Myometrial cell (primary cell): ENCODE measurements around the gene COL21A1. TPM values are rescaled to one million over a fixed set of nuclear protein-coding genes. Genes with fewer than 3 reads are reported as not detected.

Source experiments
- total RNA-seq: library from RNA; depleted of rRNA; stranded (reverse); fragments of >200 nt; gene quantifications from 2 replicates; pipeline ENCODE4 v1.2.3, GENCODE V29; 2015

Gene COL21A1
- 0.89 and 2.6 TPM in 2 replicates for total RNA-seq

DNA sequence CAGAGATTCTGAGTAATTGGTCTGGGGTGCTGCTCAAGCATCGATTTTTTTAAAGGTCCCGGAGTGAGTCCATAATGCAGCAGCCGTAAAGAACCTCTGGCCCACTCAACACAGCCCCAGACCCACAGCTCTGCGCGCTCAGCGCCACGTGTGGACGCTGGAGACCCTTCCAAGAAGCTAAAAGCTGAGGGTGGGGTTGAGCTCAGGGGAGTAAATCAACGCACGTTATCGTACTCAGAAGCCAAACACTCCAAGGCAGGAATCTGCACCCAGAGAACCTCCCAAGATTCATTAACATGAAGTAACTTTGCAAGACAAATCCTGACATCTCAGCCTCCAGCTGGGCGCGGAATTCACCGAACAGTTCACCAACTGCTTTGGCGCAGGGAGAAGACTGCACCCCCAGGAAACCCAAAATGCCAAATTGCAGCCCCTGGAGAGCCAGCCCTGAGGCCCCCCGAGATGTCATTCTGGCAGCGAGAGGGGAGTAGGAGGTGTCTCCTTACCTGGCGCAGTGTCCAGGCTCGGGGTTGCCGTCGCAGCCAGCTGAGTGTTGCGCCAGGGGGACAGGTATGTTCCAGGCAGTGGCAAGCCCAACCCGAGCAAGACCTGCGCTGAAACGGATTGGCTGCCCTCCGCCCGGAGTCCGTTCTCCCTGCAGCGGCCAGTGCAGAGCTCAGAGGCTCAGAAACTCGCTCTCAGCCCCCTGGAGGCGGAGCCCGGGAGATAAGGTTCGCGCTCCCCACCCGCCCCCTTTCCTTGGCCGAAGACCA is at the start of gene COL21A1:
Gene COL21A1, minus strand, starts transcription at position 700 of the 773 bp plus-strand sequence. CDS start 64,962 bp downstream, outside the sequence.

